GM19467 (cell line): ENCODE measurements around the gene USP13.
"Not testable (repeated sequence)": the region's sequence is repeated elsewhere in the genome, so short reads cannot be mapped to it uniquely, and the experiment has no call there.

Experiments
- ATAC-seq: cut with Tn5 transposase; IDR thresholded peaks from one replicate; pipeline ENCODE4 v1.9.1; 2021; ENCODE audit warnings: mild to moderate bottlenecking, moderate library complexity; ENCODE audit not compliant: unreplicated experiment

Gene USP13

DNA sequence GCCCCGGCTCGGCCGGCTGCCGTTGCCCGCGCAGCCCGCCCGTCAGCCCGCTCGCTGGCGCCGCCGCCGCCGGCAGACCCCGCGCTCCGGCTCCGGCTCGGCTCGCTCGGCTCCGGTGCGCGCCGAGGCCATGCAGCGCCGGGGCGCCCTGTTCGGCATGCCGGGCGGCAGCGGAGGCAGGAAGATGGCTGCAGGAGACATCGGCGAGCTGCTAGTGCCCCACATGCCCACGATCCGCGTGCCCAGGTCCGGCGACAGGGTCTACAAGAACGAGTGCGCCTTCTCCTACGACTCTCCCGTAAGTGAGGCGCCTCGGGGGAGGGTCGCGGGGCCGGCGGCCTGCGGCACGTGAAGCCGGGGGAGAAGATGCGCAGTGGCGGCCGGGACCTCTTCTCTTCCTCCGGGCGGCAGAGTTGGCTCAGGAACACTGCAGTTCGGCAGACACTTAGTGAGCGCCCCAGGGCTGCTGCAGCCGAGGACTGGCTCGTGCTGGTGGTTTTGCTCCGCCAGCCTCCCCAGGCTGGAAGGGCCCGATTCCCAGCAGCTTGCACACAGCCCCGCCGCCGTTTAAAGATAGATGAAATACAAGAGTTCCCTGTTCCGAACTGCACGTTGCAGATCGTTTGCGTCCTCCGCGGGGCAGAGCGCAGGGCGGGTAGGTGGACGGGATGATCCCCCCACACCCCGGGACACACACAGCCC lies 407 bp downstream of the USP13 start:
- peak; percentile 49 for ATAC-seq

DNA sequence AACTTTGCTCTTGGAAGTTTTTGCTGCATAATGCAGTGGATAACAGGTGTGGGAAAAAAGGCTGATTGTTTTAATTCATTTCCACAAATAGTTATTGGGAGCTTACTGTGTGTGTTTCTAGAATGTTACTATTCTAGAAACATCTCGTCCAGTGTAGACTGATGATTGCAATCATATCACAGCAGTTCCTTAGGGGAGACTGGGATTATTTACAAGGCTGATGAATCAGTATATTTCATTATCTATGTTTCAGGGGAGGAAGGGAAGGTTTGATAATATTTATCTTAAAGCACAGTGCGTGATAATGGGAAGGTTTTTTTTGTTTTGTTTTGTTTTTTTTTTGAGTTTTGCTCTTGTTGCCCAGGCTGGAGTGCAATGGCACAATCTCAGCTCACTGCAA lies 2.4 kb downstream of the USP13 start:
- no peak for ATAC-seq

DNA sequence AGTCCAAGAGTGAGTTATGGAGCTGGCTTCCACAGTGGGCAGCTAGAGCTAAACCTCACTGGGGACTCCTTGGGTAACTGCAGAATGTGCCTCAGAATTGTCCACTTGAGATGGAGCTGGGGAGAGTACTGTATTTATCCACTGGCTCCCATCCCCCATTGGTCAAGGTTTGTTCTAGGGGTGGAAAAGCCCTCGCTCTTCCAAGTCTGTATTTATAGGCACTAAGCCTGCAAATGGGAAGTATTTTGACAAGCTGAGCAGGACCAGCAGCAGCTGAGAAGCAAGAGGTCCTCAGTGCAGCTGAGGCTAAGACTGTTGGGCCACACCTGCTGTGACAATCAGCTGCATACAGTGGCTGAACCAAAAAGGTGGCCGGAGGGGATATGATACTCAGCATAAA lies 5.8 kb downstream of the USP13 start:
- ATAC-seq: no peak

DNA sequence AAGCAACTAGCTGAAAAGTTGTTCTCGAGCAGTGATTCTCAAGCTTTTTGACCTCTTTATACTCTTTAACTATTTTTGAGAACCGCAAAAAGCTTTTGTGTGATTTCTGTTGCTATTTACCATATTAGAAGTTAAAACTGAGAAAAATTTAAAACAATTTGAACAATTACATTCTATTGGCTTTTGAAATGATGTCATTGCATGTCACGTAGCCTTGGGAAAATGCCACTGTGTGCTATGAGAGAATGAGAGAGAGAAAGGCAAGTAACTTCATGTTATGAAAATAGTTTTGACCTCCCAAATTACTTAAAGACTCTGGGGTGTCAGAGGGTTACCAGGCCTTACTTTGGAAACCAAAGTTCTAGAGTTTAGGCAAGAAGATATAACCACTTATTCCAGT lies 8.0 kb downstream of the USP13 start:
- ATAC-seq: no peak

DNA sequence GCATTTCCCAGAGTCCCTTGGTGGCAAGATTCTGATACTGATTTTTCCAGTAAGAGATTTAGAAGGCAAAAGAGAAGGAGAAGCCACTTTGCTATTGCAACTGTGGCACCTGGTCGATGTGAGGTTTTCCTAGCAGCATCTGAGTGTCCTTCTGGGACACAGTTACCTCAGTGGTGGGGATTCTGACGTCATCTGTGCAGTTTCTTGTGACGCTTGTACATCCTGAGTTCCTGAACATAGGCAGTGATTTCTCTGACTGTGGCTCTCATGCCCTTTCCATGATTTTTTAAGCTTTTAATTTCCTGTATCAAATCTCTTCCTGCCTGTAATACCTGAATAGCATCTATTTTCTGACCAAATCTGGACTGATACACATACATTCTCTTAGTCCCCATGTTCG lies 8.9 kb downstream of the USP13 start:
- no peak for ATAC-seq

DNA sequence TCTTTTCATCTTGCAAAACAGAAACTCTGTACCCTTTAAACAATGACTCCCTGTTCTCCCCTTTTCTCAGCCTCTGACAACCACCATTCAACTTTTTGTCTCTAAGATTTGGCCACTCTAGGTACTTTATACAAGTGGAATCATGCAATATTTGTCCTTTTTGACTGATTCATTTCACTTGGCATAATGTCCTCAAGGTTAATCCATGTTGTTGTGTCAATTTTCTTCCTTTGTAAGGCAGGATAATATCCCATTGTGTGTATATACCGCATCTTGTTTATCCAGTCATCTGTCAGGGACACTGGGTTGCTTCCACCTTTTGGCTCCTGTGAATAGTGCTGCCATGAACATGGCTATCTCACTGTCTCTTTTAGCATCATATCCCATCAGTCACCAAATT lies 10.3 kb downstream of the USP13 start:
- no peak for ATAC-seq

DNA sequence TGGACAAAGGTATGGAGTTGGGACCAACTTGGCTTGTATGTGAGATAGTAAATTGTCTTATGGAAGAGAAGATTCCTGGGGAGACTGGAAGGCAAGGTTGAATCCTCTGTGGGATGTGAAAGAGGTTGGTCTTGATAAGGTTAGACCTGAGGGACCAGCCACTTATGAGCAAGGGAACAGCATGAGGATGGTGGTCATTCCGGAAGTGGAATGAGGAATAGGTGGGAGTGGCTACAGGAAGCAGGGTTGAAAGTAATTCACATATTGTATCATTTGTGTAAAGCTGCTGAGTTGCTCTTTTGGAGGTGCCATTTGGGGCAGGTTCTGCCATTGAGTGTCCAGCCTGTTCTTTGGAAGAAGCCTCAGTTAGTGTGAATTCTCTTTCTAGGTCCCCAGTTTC lies 13.2 kb downstream of the USP13 start:
- no peak for ATAC-seq

DNA sequence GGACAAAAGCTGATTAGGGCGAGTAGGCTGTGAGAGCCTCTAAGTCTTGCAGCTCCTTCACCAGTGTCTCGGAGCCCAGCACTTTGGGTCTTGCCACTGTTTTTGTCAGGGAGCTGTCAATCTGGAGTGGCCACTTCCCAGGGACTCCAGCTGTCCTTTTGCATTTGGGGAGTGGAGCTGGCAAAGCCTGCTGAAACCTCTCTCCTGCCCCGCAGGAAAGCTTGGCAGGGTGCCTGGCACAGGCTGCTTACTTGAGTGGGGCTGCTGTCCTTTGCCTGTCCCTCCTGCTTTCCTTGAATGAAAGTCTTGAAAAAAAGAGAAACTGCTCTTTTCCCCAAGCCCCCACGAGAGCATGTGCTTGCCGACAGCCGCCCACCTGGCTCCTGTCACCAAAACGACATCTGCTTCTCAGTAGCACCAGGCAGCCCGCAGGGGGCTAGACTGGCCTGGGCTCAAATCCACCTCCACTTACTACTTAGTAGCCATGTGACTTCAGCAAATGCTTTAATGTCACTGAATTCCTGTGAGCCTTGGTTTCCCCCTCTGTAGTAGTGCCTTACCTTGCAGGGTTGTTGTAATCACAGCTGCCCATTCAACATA lies 13.7 kb downstream of the USP13 start:
- no peak for ATAC-seq

DNA sequence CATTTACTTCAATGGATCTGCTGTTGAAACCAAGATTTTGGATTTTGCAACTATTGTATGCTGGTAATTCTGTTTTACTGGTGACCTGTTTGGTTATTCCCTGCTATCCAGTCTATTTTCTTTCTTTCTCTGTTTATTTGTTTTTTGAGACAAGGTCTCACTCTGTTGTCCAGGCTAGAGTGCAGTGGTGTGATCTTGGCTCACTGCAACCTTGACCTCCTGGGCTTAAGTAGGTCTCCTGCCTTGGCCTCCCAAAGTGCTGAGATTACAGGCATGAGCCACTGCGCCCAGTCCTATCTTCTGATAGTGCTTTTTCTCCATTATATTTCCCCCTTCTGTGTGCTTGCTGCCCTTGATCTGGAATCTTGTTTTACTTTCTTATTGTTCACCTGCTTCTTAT lies 15.6 kb downstream of the USP13 start:
- no peak for ATAC-seq

DNA sequence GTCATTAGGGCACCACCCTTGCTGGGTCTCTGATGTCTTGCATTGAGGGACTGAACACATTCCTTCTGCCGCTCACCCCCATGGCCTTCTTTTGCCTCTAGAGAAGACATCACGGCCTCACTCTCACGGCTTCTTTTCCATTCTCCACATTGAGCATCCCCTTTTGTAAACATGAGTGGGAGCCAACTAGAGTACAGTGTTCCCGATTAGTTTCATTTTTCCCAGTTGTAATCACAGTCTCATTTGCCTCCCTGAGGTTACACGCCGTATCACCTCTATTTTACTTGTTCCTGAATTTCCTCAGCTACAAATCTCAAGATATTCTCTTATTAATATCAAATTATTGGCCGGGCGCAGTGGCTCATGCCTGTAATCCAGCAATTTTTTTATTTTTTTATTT lies 17.5 kb downstream of the USP13 start:
- no peak for ATAC-seq

DNA sequence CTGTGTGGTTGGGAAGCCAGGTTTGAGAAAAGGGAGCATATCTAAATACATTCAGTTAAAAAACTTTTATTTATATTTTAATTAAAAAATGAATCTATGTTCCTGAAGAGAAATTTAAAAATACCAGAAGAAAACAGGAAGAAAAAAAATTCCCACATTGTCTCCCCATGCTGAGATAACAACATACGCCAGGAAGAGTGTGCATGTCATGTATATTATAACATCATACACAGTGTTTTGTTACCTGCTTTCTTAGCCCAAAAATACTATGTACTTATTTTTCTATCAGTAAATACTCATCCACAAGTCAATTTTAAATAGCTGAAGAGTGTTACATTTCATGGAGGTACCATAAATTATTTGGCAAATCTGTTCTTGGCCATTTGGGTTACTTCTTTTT lies 18.5 kb downstream of the USP13 start:
- ATAC-seq: no peak

DNA sequence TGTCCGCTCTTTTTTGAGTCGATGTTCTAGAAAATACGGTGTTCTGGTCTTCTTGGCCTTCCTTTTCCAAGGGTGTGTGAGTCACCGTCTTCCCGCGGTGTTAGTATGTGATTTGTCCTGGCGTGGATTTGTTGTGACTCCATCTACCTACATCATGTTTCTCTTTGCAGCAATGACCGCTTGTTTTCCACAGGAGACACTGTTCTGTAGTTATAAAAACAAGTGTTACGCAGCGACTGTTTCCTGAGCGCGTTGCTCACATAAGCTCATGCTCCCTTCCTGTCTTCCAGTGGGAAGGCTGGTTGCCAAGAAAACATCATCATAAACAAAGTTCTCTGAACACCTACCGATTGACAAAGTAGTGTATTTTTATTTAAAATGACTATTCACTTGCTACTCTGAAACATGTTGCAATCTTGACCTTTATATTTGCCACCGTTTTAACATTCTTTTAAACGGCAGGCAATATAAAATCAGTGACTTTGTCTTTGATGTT lies 19.0 kb downstream of the USP13 start:
- ATAC-seq: no peak

DNA sequence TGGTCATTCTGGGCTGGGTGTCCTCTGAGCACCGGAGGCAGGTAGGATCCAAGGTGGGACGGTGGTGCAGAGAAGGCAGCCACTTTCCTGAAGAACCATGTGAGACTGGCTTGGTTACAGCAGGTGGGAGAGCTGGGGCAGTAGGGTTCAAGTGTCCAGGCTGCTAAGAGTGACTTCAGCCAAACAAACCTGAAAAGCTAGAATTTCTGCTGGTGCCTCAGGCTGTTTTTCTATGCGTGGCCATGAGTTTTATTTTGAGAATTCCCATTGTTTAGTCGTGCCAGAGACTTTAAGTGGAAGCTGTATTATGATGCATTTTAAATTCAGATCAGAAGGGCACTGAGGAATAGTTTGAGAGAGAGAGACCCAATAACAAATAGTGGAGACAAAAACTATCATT lies 20.1 kb downstream of the USP13 start:
- ATAC-seq: no peak

DNA sequence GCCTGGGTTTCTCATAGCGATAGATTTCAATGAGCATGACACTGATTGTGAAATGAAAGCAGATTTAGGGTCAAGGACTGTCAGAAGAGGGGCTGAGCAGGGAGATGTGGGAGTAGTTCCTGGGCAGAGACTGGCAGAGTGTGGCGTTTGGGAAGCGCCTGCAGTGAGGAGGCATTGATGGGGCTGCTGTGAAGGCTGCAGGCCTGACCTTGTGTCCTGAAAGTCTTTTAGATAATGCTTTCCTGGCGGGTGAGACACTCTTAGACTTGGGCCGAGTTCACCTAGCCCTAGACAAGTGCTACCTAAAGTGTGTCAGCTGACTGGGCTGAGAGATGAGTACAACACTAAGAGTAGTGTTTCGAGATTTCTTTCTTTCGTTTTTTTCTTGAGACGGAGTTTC lies 20.7 kb downstream of the USP13 start:
- ATAC-seq: no peak

DNA sequence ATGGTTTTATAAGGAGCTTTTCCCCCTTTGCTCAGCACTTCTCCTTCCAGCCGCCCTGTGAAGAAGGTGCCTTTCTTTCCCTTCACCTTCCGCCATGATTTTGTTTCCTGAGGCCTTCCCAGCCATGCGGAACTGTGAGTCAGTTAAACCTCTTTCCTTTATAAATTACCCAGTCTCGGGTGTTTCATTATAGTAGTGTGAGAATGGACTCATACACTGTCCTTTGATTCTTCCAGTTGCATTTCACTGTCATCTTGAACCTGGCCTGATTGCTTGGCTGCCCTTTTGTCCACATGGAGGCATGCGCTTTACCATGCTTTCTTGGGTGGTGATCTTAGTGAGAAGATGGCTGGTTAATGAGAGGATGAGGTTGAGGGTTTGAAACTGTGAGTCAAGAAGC lies 23.2 kb downstream of the USP13 start:
- no peak for ATAC-seq

DNA sequence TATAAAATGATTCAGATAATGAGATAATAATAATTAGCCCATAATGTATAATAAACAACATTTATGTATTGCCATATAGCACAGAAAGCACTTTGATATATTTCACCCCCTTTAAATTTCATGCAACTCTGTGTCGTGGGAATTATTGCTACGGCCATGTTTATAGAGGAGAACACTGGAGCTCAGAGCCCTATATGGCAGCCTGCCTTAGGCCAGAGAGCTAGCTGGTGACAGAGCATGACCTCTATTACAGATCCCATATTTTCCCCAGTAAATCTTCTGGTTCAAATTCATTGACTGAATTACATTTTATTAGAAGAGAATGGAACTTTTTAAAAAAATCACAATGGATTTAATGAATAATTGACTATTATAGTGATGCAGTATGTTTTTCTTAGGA lies 25.0 kb downstream of the USP13 start:
- ATAC-seq: no peak

DNA sequence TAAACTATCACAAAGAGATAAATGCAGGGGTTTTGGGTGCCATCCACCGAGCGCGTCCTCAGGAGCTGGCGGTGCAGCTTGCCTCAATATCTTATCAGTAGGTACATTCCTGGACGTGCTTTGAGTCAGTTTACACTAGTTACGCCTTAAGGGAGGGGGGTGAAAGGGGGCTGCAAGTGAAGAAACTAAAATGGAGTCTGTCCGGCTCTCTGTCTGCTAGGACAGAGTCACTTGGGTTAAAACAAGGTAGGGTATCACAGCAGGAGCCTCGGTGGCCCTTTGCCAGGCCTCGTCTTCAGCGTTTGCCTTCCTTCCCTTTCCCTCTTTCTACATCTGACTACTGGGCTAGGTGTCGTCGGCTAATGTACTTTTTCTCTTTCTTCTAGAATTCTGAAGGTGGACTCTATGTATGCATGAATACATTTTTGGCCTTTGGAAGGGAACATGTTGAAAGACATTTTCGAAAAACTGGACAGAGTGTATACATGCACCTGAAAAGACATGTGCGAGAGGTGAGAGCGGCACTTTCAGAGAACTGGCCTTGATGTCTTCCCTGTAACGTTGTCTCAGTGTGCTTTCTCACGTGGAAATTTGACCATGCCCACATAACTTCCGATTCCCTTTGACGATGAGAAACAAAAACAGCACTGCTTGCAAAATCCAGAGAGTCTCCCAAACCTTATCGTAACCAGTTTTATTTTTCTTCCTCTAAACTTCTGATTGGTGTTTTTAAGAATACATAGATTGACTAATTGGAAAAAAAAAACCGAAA lies 28.8 kb downstream of the USP13 start:
- ATAC-seq: no peak

DNA sequence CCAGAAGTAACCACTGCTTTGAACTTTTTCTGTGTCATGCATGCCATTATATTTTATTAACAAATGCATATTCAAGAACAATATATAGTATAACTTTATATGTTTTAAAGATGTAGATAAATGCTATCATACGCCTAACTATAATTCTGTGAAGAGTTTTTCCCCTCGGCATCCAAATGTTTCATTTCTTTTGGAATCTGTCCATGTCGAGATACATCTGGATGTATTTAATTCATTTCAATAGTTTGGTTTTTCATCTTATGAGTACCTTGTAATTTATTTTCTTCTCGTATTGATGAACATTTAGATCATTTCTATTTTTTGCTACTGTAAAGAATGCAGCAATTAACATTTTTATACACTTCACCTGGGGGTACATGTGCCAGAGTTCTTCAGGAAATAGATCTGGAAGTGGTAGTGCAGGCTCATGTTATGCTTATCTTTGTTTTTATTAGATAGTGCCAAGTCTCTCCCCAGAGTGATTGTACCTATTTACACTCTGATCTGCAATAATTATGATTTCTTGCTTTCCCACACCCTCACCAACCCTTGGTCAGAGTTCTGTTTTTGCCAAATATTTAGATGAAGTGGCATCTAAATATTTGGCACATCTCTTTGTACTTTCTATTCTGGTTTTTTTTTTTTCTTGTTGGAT lies 29.7 kb downstream of the USP13 start:
- ATAC-seq: no peak

DNA sequence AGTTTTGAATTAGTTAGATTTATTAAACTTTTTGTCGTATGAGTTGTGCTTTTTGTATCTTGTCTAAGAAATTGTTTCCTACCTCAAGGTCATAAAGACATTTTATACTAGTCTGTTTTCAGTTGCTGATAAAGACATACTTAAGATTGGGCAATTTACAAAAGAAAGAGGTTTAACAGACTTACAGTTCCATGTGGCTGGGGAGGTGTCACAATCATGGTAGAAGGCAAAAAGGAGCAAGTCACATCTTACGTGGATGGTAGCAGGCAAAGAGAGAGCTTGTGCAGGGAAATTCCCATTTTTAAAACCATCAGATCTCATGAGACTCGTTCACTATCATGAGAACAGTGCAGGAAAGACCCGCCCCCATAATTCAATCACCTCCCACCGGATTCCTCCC lies 30.4 kb downstream of the USP13 start:
- ATAC-seq: not testable (repeated sequence)

DNA sequence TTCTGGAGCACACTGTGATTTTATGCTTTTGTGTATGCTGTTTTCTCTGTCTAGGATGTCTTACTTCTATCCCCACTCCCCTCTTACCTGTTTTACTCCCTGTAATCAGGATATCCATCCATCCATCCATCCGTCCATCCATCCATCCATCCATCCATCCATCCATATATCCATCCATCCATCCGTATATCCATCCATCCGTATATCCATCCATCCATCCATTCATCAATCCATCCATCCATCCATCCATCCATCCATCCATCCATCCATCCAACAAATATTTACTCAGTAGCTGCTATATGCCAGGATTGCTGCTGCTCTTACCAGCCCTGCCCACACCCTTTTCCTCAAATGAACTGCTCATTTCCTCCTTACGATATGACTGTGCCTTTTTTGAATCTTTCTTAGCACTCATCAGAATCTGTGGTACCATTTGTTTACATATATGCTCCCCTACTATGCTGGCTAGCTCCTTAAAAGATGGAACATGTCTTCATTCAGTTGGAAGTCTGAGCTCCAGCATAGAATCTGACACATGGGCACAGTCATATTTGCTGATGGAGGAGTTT lies 35.2 kb downstream of the USP13 start:
- no peak for ATAC-seq

DNA sequence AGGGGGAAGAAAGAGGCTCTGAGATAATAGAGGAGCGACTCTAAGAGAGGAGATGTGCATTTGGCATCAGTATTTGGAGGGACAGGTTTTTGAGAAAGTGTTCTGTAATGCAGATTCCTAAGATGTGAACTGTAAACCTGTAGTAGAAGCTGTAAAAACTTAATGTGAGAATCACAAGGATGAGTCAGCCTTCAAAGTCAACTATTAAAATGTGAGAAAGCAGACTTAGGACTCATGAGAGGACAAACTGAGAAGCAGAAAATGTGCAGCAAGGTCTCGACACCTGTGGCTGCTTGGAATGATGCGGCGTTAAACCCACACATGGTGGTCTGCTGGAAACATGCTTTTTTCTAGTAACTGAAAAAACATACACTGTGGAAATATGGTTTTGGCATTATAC lies 36.0 kb downstream of the USP13 start:
- no peak for ATAC-seq
